GM18508 (cell line): Measurements from ENCODE around the gene MOB1A.

Source experiments
- ATAC-seq: cut with Tn5 transposase; IDR thresholded peaks from one replicate; pipeline ENCODE4 v1.9.1; 2021; ENCODE audit warnings: moderate number of reproducible peaks; ENCODE audit not compliant: insufficient read depth, unreplicated experiment

Gene MOB1A

DNA sequence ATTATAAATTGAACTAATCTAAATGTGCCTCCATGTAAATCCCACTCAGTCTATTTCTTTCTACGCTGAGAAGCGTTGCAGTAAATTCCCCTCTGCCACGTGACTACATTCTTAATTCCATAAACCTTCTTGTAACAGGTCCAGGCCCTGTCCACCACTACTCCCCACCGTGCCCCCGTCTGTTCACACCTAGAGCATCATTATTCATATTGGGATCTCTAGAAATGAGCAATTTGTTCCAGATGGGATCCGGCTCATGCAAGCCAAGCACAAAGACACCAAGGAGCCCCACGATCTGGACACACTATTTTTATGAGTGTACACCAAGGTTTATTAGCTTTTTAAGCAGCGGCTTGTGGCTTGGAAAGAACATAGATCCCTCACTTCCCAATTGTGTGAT, 69.1 kb downstream of the MOB1A start:
- ATAC-seq: no peak

- ATAC-seq: no peak
These were observed 71.6 kb downstream of the MOB1A start for GRCh38 chr2:74107071-74107470.

DNA sequence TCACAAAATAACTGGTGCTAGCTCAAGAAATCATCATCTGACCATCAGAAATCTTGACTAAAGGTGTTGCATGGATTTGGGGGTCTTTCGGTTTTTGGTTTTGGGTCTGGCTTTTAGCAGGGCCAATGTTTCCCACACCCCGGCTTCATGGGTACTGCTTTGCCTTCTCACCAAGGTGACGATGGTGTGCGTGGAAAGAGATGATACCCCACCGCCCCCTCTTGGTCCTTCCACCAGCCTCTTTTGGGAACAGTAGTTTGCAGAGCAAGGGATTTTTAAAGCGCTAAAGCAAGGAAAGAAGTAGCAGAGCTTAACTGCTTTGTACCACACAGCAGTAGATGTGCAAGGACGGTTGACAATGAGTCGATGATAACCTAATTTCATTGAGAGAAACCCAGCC, 73.3 kb downstream of the MOB1A start:
- no peak for ATAC-seq

DNA sequence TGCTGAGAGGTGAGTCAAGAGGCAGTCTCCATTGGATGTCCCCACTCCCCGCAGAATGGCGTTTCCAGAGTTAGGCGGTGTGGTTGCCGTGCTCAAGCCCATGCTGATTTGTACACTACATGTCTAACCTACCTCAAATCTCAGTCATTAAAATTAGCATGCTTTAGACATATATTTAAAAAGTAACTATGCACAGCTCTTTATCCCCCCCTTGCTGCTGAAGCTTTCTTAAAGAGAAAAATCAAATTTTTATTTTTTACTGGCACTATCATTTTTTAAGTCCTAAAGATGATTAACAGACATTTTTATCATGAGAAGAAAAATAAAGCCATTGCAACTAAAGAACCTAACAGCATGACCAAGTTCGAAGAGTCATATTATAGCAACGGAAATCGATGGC, 73.8 kb downstream of the MOB1A start:
- ATAC-seq: no peak

- no peak for ATAC-seq
These were observed 74.9 kb downstream of the MOB1A start for GRCh38 chr2:74103763-74104162.
